Erythroblast (primary cell): ENCODE results near the gene EDC3.
"Not testable (repeated sequence)": the region's sequence is repeated elsewhere in the genome, so short reads cannot be mapped to it uniquely, and the experiment has no call there.

ENCODE experiments used
- GATA1 ChIP-seq: IDR thresholded peaks from 2 replicates; pipeline ENCODE4 v1.6.1; 2011; ENCODE audit warnings: low read depth, mild to moderate bottlenecking, control low read depth, low read length, moderate library complexity
- POLR2A ChIP-seq: IDR thresholded peaks from 2 replicates; pipeline ENCODE4 v1.6.1; 2011; ENCODE audit warnings: mild to moderate bottlenecking, low read length

GRCh38 chr15:74597146-74597705 lies 98.6 kb downstream of the EDC3 start:
- TF ChIP-seq POLR2A, GATA1: not testable (repeated sequence)
